ENCODE measurements around the gene PLEKHA6.
A peak's percentile ranks its signal among the peaks of the same experiment; 100 is the strongest.

Gene PLEKHA6

DNA sequence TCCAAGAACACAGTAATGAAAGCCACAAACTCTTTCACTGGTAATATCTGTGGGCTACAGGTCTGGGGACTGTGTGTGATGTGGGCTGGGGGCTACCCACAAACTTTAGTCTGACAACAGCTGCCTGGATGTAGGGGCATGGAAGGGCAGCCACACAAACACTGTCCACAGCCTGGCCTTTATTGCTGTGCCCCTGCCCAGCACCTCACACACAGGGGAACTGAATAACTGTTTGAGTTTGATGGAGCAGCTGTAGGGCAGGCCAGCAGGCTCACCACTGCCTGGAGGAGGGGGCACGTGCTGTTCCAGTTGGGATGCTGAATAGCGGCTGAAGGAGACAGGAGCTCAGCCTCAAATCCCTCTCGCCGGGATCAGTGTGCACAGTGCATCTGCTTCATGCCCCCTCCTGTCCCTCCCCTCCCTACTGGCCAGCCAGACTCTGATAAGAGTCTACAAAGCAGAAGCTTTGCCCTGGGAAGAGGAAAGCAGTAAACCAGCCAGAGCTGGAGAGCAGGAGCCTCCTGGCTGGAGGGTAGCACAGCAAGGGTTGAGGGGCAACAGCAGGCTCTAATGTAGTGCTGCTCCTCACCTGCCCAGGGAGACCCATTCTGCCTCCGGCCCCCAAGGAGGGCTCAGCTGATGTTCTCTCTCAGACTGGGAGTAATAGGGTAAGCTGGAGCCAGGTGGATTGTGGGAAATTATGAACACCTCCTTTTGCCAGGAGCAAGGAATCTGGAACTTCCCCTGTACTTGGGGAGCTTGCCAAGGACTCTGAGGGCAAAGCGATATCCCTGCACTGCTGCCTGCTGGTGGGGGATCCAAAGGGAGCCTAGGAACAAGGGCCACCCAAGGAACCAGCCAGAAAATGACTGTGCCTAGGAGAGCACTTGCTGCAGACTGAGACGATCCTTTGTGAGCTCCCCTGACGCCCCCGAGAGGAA is 75.7 kb downstream of the PLEKHA6 start:
- no peak for DNase-seq

DNA sequence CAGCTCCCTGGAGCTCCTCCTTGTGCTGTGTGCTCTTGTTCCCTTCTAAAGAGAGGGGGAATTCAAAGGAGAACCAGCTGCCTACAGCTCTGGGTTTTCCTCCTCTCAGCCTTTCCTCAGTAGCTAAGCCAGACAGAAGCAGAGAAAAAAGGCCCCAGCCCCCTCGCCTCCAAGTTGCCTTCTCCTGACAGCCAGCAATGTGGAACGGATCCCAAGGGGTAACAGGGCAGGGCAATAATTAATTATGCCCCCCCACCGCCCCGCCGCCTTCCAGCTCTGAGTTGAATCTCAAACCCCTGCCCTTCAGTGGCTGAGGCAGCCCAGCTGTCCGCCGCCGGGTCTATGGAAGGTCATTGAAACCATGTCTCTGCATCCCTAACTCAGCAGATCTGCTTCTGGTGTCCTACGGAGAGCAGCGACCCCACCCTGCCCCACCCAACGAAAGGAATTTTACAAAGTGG is 76.9 kb downstream of the PLEKHA6 start:
- peak in 3 of 4 experiments; percentile 26 to 46 (median 40) for DNase-seq

DNA sequence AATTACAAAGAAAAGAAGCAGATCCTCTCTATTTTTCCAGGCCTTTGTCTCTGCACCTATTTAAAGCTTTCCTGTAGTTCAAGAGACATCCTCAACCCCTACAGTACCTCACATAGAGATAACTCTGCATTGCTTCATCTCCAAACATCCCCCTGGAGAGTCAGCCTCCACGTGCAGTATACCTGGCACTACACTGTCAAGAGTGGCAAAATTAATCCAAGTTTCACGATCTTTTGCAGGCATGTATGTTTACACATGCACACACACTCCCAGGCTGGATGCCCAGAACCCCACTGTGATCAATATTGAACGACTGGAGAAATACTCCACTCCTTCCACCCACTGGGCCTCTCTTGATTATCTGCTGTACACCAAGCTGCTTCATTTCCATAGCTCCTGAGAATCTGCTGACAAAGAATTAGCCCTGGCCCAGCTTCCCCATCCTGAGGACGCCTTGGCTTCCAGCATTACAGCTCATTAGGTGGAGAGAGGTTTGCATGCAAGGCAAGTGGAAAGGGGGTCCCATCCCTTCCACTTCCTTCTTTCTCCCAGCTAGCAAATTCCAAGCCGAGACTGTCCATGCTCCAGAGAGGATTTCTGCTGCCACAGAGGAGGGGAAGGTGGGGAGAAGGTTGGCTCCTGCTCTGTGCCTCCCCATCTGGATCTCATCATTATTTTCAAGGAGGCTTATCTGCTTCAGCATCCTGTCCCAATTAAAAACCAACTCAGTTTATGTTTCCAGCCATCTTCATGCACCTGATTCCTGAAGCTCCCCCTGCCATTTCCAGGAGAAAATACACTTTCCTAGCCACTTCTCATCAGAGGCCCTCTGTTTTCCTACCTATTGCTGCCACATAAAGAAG is 79.4 kb downstream of the PLEKHA6 start:
- peak; percentile 46 to 60 (median 54) for DNase-seq

DNA sequence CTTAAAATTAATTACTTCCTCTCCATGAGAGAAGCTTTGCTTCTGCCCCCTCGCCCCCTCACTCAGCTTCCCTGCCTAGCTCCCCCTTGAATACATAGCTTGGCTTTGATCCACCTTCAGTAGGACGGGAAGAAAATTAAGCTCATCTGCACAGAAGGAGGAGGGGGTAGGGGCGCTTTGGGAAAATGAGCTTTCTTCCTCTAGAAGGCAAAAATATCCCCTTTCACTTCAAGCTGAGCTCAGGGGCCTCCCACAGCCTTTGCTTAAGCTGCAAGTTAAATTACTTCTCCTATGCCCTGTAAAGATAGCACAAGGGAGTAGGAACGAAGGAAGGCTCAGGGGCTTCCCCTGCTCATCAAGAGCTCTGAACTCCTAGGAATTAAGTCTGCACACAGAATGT is 80.8 kb downstream of the PLEKHA6 start:
- DNase-seq: peak; percentile 42 to 63 (median 54)

DNA sequence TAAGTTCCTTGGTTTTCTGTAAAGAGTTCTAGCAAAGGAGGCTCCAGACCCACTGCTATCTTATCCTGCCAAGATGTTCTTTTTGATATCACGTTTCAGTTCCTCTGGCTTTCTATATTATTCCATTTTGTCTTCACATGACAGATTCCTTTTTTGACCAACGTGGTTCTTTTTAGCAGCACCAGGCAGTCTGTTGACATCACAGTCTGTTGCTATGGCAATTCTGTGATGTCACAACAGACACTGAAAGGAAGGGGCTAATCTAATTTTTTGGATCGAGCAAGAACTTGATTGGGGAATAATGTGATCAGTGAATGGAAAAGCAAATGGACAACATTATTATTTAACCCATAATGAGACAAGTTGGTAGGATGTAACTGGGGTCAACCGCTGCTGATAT is 81.5 kb downstream of the PLEKHA6 start:
- no peak for DNase-seq

DNA sequence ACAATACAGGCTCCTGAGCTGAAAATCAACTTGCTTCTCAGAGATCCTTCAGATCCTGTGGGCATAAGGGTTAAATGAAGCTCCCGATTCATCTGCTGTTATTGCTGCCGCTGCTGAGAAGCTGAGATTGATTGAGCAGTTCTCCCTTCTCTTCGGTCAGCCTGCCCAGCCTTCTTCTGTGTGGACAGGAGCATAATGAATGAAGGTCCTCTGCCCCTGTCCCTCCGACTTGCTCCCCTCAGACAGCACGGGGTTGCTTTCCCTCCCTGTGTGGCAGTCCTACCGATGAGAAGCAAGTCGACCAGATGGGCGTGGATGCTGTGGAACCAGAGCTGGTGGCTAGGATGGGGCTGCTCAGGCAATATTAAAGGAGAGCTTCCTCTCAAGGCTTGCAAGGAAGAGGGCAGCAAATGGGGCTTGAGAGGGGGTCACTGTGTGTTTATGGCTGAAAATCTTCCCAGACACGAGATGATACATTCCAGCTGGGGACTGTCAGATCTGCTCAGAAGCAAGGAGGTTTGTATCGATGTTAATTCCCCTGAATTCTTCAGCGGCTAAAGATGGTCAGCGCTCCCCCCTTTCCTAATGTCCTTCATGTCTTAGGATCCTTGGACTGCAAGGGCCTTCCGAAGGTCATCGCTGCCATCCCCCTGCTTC is 82.0 kb downstream of the PLEKHA6 start:
- DNase-seq: no peak

DNA sequence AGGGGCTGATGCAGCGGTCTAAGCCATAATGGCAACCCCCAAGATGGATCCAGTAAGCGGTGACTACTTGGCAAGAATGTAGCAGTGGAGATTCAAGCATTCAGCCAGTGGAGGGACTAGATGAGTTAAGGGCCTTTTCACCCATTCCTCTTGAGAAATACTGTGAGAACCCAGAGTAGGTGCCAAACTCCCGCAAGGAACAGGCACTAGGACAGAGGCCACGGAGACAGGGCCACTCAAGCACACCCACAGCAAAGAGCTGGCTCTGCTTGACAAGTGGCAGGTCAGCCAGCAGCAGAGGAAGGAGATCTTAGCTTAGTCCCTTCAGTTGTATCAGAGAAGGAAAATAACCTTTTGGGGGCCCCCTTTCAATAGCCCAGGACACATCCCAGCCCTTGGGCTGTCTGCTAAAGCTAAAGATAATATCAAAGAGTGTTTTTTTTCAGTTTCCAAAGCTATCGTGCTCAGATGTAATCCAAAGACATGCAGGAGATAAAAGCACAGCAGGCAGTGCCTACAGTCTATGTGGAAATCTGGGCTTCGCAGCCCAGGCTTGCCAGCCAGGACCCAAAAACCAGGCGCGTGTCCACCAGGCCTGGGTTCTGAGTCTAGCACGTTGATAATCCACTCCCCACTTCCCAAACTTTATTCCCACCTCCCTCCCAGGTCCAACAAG is 83.9 kb downstream of the PLEKHA6 start:
- no peak for DNase-seq

DNA sequence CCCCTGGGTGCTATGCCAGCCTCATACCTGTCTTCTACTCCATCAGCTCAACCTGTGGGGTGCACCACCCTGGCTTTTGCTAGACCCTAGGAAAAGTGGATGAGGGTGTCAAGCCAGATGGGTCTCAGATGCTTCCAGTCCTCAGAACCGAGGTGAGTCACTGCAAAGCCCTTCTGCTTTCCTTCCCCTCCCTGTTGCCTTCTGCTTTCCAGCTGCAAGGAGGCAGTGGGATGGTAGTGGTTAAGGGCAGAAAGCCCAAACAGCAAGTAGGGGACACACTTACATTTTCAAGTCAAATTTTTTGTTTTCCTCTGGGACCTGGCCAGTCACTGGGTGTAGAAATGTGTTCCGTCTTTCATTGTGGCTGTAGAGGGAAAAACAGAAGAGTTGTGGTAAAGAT is 85.3 kb downstream of the PLEKHA6 start:
- peak in 1 of 4 experiments; percentile 42 for DNase-seq

DNA sequence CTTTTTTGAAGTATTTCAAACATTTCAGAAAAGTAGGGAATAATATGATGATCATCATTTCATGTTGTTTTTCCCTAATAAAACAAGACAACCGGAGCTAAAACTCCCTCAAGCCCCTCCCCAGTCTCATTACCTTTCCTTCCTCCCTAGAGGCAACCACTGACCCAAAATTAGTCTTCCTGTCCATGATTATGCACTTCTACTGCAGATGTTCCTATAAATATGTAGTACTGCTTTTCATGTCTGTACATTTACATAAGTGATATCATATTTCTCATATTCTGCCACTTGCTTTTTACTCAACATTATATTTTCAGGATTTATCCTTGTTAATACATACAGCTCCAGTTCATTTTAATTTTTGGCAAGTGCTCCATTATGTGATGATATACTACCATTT is 87.2 kb downstream of the PLEKHA6 start:
- DNase-seq: no peak

DNA sequence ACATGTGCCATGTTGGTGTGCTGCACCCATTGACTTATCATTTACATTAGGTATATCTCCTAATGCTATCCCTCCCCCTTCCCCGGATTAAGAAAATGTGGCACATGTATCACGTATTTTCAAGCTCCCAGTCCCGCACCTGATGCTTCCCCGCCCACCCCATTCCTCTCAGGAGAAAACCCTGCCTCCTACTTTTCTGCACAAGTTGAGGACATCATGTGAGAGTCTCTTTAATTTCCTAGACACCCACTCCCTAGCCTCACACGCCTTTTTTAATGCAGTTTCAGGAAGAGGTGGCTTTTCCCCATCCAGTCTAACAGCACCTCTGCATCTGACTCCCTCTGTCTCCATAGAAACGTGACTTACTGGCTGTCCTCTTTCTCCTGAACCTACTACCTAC is 87.8 kb downstream of the PLEKHA6 start:
- peak in 2 of 4 experiments; percentile 21 to 23 for DNase-seq

DNA sequence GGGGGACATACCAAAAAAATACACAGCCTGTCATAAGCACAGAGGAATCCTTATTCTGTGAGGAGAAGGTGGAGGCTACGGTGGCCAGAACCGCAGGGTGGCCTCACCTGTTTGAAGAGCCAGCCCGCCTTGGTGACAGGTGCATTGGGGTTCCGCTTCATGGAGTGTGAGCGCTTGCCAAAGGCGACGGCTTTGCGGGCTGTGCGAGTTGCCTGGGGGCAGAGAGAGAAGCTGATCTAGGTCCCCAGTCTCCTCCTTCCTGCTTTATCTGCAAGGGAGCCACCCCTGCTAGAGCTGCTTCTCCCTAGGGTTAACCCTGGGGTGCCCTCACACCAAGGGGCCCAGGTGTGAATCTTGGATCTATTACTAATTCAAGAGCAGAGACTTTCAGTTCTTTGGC is 91.6 kb downstream of the PLEKHA6 start:
- no peak for DNase-seq

DNA sequence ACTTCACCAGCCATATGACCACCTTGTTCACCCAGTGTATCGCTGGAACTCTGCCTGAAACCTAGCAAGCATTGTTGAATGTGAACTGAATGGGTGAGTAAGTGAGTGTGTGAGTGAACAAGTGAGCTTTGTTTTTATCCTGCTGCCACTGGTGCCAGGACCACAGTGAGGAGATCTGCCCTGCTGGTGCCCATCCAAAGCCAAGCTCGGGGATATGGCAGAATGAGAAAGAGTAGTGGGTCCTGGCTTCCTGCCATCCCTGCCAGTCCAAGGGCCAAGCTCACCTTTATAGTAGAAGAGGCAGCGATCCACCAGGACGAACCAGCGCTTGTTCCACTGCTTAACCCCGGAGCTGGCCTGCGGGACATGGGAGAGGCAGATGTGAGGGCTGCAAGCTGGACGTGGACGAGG is 92.5 kb downstream of the PLEKHA6 start:
- no peak for DNase-seq

DNA sequence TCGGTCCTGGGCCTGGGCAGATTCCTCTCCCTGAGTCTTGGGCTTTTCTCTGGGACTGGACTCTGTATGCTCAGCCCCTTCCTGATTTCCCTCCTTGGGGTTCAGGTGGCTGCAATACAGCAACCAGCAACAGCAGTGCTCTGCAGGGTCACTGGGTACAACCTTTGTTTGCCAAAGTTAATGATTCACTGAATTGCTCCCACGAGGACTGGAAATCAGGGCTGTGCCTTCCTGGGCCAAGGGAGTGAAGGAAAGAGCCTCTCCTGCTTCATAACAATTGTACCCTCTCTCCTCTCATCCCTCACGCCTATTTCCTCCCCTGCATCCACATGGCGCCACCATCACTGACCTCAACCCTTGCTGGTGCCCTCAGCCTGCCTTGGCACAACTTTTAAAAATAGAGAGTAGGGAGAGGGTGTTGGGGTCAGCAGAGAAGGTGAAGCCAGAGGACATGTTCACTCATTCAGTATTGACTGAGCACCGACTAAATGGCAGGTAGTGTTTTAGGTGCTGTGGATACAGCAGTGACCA is 93.2 kb downstream of the PLEKHA6 start:
- no peak for DNase-seq

DNA sequence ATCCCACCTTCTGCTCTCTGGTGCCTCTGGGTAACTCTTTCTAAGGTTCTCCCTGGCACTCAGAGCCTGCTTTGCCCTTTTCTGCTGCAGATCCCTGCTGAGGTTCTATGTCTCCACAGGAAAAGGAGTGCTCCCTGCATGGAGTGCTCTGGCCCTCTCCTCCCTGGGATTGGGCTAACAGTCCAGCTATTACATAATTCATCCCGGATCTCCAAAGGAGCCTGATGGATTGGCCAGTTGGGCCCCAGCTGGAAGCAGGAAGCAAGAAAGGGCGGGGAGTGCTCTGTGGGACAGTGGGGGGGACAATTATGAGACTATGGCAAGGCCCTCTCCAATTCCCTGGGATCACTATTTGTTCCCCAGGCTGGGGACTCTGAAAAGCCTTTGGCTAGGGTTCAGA is 94.1 kb downstream of the PLEKHA6 start:
- no peak for DNase-seq

DNA sequence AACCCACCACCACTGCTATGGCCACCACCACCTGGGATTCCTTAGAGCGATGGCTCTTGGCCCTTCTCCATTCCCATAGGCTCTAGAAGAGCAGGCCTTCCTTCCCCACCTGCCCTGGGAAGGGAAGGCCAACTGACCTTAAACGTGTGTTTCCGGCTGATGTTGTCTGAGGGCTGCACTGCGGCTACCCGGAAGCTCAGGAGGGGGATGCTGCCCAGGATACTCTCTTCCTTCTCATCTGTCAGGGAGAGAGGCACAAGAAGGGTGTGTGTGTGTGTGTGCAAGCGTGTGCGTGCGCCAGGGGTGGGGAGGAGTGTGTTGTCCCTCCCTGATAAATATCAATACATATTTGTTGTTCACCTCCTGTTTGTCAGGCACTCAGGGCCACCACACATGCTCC is 94.9 kb downstream of the PLEKHA6 start:
- DNase-seq: no peak

DNA sequence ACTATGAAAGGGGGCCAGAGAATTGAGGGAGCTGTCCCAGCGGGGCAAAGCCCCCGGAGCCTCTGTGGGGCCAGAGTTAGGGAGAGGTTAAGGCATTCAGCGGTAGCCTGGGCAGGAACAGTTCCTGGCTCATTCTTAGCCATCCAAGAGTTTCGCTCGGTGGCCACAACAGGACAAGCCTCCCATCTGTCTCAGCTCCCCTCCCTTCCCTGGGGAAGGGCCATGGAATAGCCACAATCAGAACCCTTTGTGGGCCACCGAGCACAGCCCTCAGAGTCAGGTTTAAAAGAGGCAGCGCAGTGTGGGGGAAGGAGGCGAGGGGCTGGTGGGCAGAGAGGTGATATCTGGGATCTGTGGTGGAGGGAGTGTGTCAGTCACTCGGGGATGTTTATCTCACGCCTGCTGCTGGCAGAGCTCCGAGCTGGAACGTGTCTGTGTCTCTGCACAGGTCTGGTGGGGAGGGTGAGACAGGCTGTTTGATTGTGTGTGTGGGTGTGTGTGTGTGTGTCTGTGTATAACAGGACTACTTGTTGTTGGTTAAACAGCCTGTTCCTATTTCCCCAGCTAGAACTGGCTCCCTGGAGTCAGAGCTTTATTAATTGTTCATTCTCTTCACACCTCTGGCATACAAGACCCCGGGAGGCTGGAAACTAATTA is 96.3 kb downstream of the PLEKHA6 start:
- no peak for DNase-seq

DNA sequence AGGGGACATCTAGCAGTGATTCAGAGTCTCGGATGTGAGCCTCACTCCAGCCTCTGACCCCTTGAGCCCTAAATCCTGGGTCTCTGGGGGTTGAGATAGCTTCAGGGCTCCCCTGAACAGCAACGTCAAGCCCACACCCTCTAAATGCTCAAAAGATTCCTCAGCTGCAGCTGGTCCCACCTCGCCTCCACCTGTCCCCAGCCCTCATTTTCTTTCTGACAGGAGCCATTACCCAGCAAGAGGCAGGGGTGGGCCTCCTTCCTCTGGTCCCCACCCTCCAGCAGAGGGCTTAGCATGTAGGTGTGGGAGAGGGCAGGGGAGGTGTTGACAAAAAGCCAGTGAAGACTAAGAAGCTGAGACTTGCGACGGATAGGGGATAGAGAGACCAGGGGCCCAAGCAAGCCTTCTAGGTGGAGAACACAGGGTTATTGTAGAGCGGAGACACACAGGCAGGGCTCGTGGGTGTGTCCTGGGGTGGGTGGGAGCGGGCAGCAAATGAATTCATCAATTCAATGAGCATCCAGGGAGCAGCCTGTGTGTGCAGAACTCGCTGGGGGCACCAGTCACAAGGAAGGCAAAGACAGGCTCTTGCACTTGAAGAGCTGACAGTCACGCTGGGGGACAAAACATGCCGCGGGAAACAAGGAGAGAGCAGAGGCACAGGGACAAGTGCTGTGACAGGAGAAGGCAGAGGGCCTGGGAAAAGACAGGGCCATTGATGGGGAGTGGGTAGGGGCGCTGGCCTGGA is 97.0 kb downstream of the PLEKHA6 start:
- DNase-seq: no peak

DNA sequence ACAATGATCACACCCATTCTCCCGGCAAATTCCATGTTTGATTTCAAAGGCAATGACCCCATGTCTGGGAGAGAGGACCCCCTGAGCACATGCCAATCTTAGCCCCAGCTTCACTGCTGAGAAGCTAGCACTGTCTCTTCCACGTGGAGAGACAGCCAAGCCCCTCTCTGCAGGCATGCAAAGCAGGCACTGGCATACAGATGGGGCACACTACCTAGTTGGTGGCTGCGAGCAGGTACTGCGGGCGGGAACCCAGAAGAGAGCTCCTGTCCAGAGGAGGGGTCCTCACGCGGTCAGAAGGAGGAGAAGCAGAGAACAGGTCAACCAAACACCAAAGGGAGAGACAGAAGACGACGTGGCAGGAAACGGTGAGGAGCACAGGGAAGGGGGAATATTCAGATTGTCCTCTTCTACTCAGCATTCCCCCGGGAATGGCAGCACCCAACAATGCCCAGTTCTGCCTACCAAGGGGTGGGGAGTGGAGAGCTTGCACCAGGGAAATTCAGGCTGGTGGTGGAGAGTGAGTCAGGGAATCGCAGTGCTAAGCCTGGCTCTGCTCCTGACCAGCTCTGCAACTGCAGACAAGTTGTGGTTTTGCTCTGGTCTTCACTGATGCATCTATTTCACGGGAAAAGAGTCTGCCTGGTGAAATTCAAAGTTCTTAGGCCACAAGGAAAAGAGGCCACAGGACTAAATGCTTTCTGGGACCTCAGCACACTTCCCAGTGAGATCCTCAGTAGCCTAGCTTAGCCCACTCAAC is 97.8 kb downstream of the PLEKHA6 start:
- DNase-seq: no peak

DNA sequence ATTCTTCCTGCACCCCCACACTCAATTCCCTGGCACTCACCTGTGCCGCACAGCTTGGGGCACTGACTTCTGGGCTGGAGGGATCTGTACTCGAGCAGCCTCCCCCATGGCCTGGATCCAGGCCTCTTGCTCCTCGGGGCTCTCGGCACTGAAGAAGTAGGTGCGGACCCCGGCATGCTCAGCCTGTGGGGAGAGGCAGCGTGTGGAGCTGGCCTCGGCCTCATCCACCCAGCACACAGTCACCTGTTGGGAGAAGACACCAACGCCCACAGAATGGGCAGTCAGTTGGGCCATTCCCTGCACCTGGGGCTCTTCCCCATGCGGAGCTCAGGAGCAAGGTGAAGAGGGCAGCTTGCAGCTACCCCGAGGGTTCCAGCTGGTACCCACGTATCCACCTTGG is 98.5 kb downstream of the PLEKHA6 start:
- no peak for DNase-seq

Data from suppressor macrophage (primary cell).